ENCODE data around the gene KIAA1549. TPM values are rescaled to one million over a fixed set of nuclear protein-coding genes. Genes with fewer than 3 reads are reported as not detected.

The KIAA1549 gene
- polyA plus RNA-seq, 6 donors from 2014 or later = 0.05 TPM; not detected in 5

- Mint-ChIP-seq H3K27ac (no peak overlapping the region), H3K9me3 (peaks cover 11 to 28% (median 24%) of the 10 kb centered on the region in 7 donors), H3K27me3 (no peaks in the 10 kb centered on the region), H3K36me3 (peaks cover 0 to 4% of the 10 kb centered on the region in 2 donors), H3K4me1 (no peaks in the 10 kb centered on the region), H3K4me3 (no peak overlapping the region)
- no peak for DNase-seq
- ATAC-seq (ENCODE audit: low read depth in 2 of 2) = no peak
Measured at GRCh38 chr7:138854115-138854645, 127.0 kb downstream of the KIAA1549 start.

GRCh38 chr7:138853448-138853847 is 127.7 kb downstream of the KIAA1549 start:
- Mint-ChIP-seq H3K9me3 (peaks cover 10 to 25% (median 21%) of the 10 kb centered on the region in 7 donors), H3K4me1 (no peaks in the 10 kb centered on the region), H3K27me3 (no peaks in the 10 kb centered on the region), H3K4me3 (no peak overlapping the region), H3K36me3 (peaks cover 0 to 4% of the 10 kb centered on the region in 2 donors), H3K27ac (no peak overlapping the region)
- ATAC-seq (ENCODE audit: low read depth in 2 of 2) (no peak), DNase-seq (no peak)

GRCh38 chr7:138852469-138852868 is 128.7 kb downstream of the KIAA1549 start:
- Mint-ChIP-seq H3K4me1 (no peaks in the 10 kb centered on the region), H3K9me3 (peaks cover 3 to 16% (median 11%) of the 10 kb centered on the region in 7 donors), H3K27ac (peak overlapping the region in 1 of 6 donors; percentile 32), H3K27me3 (no peaks in the 10 kb centered on the region), H3K36me3 (peaks cover 0 to 4% of the 10 kb centered on the region in 2 donors), H3K4me3 (no peak overlapping the region)
- DNase-seq = no peak
- no peak for ATAC-seq (ENCODE audit: low read depth in 2 of 2)

- peaks cover 0 to 9% (median 4%) of the 10 kb centered on the region in 7 donors for H3K9me3 Mint-ChIP-seq
- H3K27me3 Mint-ChIP-seq = no peaks in the 10 kb centered on the region
- no peaks in the 10 kb centered on the region for H3K36me3 Mint-ChIP-seq
- no peaks in the 10 kb centered on the region for H3K4me1 Mint-ChIP-seq
- no peak overlapping the region for H3K27ac Mint-ChIP-seq
- no peak overlapping the region for H3K4me3 Mint-ChIP-seq
- ATAC-seq (ENCODE audit: low read depth in 2 of 2) = no peak
- DNase-seq = no peak
Measured at GRCh38 chr7:138849701-138850100, 131.5 kb downstream of the KIAA1549 start.

GRCh38 chr7:138848056-138848980 is 132.9 kb downstream of the KIAA1549 start:
- ATAC-seq (ENCODE audit: low read depth in 2 of 2) (no peak), DNase-seq (no peak)
- H3K4me1 Mint-ChIP-seq = no peaks in the 10 kb centered on the region
- no peaks in the 10 kb centered on the region for H3K36me3 Mint-ChIP-seq
- H3K27me3 Mint-ChIP-seq = no peaks in the 10 kb centered on the region
- H3K4me3 Mint-ChIP-seq = no peak overlapping the region
- peaks cover 0 to 9% (median 4%) of the 10 kb centered on the region in 7 donors for H3K9me3 Mint-ChIP-seq
- H3K27ac Mint-ChIP-seq = no peak overlapping the region

- ATAC-seq (ENCODE audit: low read depth in 2 of 2) (no peak), DNase-seq (no peak)
- Mint-ChIP-seq H3K4me1 (no peaks in the 10 kb centered on the region), H3K9me3 (peaks cover 0 to 9% (median 4%) of the 10 kb centered on the region in 7 donors), H3K27ac (no peak overlapping the region), H3K27me3 (no peaks in the 10 kb centered on the region), H3K4me3 (no peak overlapping the region), H3K36me3 (no peaks in the 10 kb centered on the region)
Measured at GRCh38 chr7:138845711-138846110, 135.5 kb downstream of the KIAA1549 start.

- DNase-seq (no peak), ATAC-seq (ENCODE audit: low read depth in 2 of 2) (no peak)
- Mint-ChIP-seq H3K36me3 (no peaks in the 10 kb centered on the region), H3K9me3 (no peaks in the 10 kb centered on the region), H3K4me3 (no peak overlapping the region), H3K27me3 (no peaks in the 10 kb centered on the region), H3K4me1 (no peaks in the 10 kb centered on the region), H3K27ac (no peak overlapping the region)
Measured at GRCh38 chr7:138843632-138844580, 137.3 kb downstream of the KIAA1549 start.

- Mint-ChIP-seq H3K27ac (no peak overlapping the region), H3K36me3 (no peaks in the 10 kb centered on the region), H3K9me3 (no peaks in the 10 kb centered on the region), H3K4me1 (no peaks in the 10 kb centered on the region), H3K27me3 (no peaks in the 10 kb centered on the region), H3K4me3 (no peak overlapping the region)
- no peak for DNase-seq
- ATAC-seq (ENCODE audit: low read depth in 2 of 2) = no peak
Measured at GRCh38 chr7:138842111-138842510, 139.1 kb downstream of the KIAA1549 start.

- Mint-ChIP-seq H3K4me1 (no peaks in the 10 kb centered on the region), H3K9me3 (no peaks in the 10 kb centered on the region), H3K4me3 (no peak overlapping the region), H3K36me3 (no peaks in the 10 kb centered on the region), H3K27me3 (no peaks in the 10 kb centered on the region), H3K27ac (no peak overlapping the region)
- no peak for DNase-seq
- no peak for ATAC-seq (ENCODE audit: low read depth in 2 of 2)
Measured at GRCh38 chr7:138838166-138838565, 143.0 kb downstream of the KIAA1549 start.

- Mint-ChIP-seq H3K27me3 (no peaks in the 10 kb centered on the region), H3K27ac (no peak overlapping the region), H3K9me3 (no peaks in the 10 kb centered on the region), H3K36me3 (no peaks in the 10 kb centered on the region), H3K4me1 (no peaks in the 10 kb centered on the region), H3K4me3 (no peak overlapping the region)
- DNase-seq (no peak), ATAC-seq (ENCODE audit: low read depth in 2 of 2) (no peak)
Measured at GRCh38 chr7:138837627-138838026, 143.6 kb downstream of the KIAA1549 start.

GRCh38 chr7:138835087-138835486 is 146.1 kb downstream of the KIAA1549 start:
- Mint-ChIP-seq H3K4me3 (no peak overlapping the region), H3K4me1 (no peaks in the 10 kb centered on the region), H3K27me3 (no peaks in the 10 kb centered on the region), H3K36me3 (no peaks in the 10 kb centered on the region), H3K27ac (no peak overlapping the region), H3K9me3 (peaks cover 0 to 1% (median 0%) of the 10 kb centered on the region in 7 donors)
- ATAC-seq (ENCODE audit: low read depth in 2 of 2) (no peak), DNase-seq (no peak)

- no peak overlapping the region for H3K4me3 Mint-ChIP-seq
- no peak overlapping the region for H3K27ac Mint-ChIP-seq
- H3K36me3 Mint-ChIP-seq = no peaks in the 10 kb centered on the region
- ATAC-seq (ENCODE audit: low read depth in 2 of 2) (no peak), DNase-seq (no peak)
- H3K4me1 Mint-ChIP-seq = no peaks in the 10 kb centered on the region
- peaks cover 0 to 3% (median 0%) of the 10 kb centered on the region in 7 donors for H3K9me3 Mint-ChIP-seq
- no peaks in the 10 kb centered on the region for H3K27me3 Mint-ChIP-seq
Measured at GRCh38 chr7:138834583-138834982, 146.6 kb downstream of the KIAA1549 start.

- H3K27me3 Mint-ChIP-seq = no peaks in the 10 kb centered on the region
- ATAC-seq (ENCODE audit: low read depth in 2 of 2) (no peak), DNase-seq (no peak)
- no peaks in the 10 kb centered on the region for H3K36me3 Mint-ChIP-seq
- H3K9me3 Mint-ChIP-seq = peaks cover 0 to 5% (median 0%) of the 10 kb centered on the region in 7 donors
- H3K4me1 Mint-ChIP-seq = no peaks in the 10 kb centered on the region
- H3K4me3 Mint-ChIP-seq = no peak overlapping the region
- H3K27ac Mint-ChIP-seq = no peak overlapping the region
Measured at GRCh38 chr7:138833596-138833995, 147.6 kb downstream of the KIAA1549 start.
